Uterus (tissue), 4 donors: ENCODE results near the gene DTNA. TPM values are rescaled to one million over a fixed set of nuclear protein-coding genes. Genes with fewer than 3 reads are reported as not detected.

Experiments used
- DNase-seq, 2 donors: peaks; one replicate each; pipeline ENCODE4 v3.0.0-alpha.2; 2019 to 2020
- H3K27ac ChIP-seq, 2 donors: fragments of 200-600 bp; sonication (generic); 1 replicate in 1 of 2; 2 replicates in 1 of 2; pipeline ENCODE4 v1.5.1; 2016 to 2018
- H3K27me3 ChIP-seq, 2 donors: fragments of 200-600 bp; sonication (generic); one replicate each; pipeline ENCODE4 v1.5.1; 2018 to 2019; ENCODE audit warnings: control low read depth in 1 of 2
- H3K36me3 ChIP-seq, 2 donors: fragments of 200-600 bp; sonication (generic); one replicate each; pipeline ENCODE4 v1.5.1; 2019; ENCODE audit warnings: control low read depth in 1 of 2
- H3K4me1 ChIP-seq, 2 donors: fragments of 200-600 bp; sonication (generic); one replicate each; pipeline ENCODE4 v1.5.1; 2018 to 2019; ENCODE audit warnings: control low read depth in 1 of 2
- H3K4me3 ChIP-seq, 2 donors: fragments of 200-600 bp; sonication (generic); 1 replicate in 1 of 2; 2 replicates in 1 of 2; pipeline ENCODE4 v1.5.1; 2018 to 2019; ENCODE audit warnings: mild to moderate bottlenecking in 1 of 2
- H3K9me3 ChIP-seq, 2 donors: fragments of 200-600 bp; sonication (generic); one replicate each; pipeline ENCODE4 v1.5.1; 2019; ENCODE audit warnings: control low read depth in 1 of 2
- POLR2A ChIP-seq, 2 donors: fragments of 450-650 bp; IDR thresholded peaks; one replicate each; pipeline ENCODE4 v1.6.1; 2016; ENCODE audit warnings: antibody characterized with exemption in 2 of 2, mild to moderate bottlenecking in 1 of 2, moderate library complexity in 1 of 2
- intact Hi-C: fragments of 100-400 bp; cut with DNase I; formaldehyde crosslinking; loops from one replicate; pipeline ENCODE4 v1.15.1; 2023; ENCODE audit warnings: low total_unique reads
- total RNA-seq, 4 donors: library from RNA; depleted of rRNA in 3 of 4; stranded (reverse); fragments of >200 nt in 3 of 4; gene quantifications; one replicate each; pipeline versions ENCODE4 v1.1.0 to v1.2.4, GENCODE V29; 2014 to 2023
- TF ChIP-seq, protein P1 (sequence below), 4 experiments: fragments of 200-600 bp in 2 of 4; fragments of 450-650 bp in 2 of 4; sonication (generic) in 2 of 4; IDR thresholded peaks; one replicate each; pipeline ENCODE4 v1.5.1; 2016 to 2019; ENCODE audit warnings: antibody characterized with exemption in 4 of 4, mild to moderate bottlenecking in 2 of 4, moderate library complexity in 1 of 4
- donor health status: DM: yes; HTN: yes; CAD: no.

The DTNA gene
- total RNA-seq, 4 donors from 2014 or later, result 13.8 to 229 (median 43.0) TPM

DNA sequence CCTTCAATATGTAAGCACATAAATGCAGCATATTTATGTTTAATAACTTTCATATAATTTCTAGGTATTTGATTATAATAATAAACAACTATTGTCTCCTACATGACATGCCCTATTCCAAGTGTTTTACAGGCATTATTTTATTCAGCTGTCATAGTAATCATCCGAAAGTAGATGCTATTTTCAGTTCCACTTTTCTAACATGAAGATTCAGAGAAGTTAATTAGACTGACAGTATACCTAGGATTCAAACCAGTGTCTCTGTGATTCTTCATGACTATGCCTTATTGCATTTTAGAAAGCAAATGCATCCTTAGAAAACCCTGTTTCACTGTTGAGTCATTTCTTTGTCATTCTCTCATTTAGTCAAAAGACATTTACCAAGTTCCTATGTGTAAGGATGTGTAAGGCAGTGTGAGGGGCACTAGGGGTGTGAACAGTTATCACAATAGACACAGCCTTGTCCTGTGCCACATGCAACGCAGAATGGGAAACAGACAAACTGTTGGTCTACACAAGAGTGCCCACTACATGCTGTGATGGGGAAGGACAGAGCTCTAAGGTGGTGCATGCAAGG, 79.8 kb downstream of the DTNA start:
- Histone ChIP-seq H3K4me1 (no peaks in the 10 kb centered on the region), H3K4me3 (no peak overlapping the region), H3K27me3 (no peaks in the 10 kb centered on the region), H3K9me3 (no peaks in the 10 kb centered on the region), H3K27ac (no peak overlapping the region), H3K36me3 (no peaks in the 10 kb centered on the region)
- no peak for DNase-seq
- TF ChIP-seq, protein P1, sequence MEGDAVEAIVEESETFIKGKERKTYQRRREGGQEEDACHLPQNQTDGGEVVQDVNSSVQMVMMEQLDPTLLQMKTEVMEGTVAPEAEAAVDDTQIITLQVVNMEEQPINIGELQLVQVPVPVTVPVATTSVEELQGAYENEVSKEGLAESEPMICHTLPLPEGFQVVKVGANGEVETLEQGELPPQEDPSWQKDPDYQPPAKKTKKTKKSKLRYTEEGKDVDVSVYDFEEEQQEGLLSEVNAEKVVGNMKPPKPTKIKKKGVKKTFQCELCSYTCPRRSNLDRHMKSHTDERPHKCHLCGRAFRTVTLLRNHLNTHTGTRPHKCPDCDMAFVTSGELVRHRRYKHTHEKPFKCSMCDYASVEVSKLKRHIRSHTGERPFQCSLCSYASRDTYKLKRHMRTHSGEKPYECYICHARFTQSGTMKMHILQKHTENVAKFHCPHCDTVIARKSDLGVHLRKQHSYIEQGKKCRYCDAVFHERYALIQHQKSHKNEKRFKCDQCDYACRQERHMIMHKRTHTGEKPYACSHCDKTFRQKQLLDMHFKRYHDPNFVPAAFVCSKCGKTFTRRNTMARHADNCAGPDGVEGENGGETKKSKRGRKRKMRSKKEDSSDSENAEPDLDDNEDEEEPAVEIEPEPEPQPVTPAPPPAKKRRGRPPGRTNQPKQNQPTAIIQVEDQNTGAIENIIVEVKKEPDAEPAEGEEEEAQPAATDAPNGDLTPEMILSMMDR (IDR thresholded peaks at IDR 0.05), result no peak
- no peak for TF ChIP-seq POLR2A (IDR thresholded peaks at IDR 0.05)
- intact Hi-C loops, result no loop called here

DNA sequence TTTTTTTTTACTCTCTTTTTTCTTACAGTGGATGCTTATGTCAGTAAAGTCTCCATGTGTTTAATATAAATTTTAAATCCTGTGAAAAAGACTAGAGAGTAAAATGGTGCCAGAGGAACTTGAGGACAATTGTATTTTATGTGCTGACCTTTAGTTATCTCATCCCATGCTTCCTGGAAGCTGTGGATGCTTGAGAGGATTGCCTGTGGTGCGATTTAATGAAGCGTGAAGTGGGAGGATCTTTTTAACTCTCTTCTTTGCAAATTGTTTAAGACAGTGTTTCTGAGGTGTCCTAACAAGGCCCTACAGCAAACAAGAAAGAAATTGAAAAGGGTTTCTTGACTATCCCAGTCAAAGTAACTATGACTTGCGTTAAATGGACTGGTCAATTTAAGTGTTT, 84.2 kb downstream of the DTNA start:
- Histone ChIP-seq H3K27me3 (no peaks in the 10 kb centered on the region), H3K36me3 (no peaks in the 10 kb centered on the region), H3K4me3 (no peak overlapping the region), H3K4me1 (no peaks in the 10 kb centered on the region), H3K9me3 (no peaks in the 10 kb centered on the region), H3K27ac (no peak overlapping the region)
- DNase-seq, result no peak
- intact Hi-C loops, result no loop called here
- TF ChIP-seq POLR2A (IDR thresholded peaks at IDR 0.05), result no peak
- TF ChIP-seq, protein P1 (IDR thresholded peaks at IDR 0.05), result no peak

DNA sequence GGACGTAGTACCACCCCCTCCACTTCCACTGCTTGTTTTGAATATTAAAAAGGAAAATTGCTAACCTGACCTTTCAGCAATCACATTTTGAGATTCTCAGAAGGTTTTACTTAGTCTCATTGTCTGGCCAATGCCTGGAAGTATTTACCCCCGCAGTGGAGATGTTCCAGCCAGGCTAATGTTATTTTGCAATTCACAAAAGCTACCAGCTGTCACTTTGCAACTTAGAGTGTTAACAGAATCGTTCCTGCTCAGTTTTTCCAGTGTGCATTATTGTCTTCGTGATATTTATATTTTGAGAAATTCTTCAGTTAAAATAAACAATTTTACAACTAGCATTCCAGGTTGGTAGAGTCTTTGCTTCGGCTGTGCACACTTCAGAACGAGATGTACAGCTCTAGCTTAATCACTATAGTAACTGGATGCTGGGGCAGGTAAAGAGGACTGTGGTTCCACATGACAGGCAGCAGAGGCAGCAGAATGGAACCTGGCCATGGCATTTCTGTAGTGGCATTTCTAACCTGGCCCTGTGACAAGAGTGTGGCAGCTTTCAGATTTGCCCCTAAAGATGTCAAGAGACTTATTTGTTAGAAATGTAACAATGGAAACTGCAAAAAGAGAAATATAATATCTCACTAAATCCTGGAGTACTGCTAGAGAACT, 85.1 kb downstream of the DTNA start:
- TF ChIP-seq, protein P1 (IDR thresholded peaks at IDR 0.05), result no peak
- TF ChIP-seq POLR2A (IDR thresholded peaks at IDR 0.05), result no peak
- Histone ChIP-seq H3K36me3 (no peaks in the 10 kb centered on the region), H3K27ac (no peak overlapping the region), H3K9me3 (no peaks in the 10 kb centered on the region), H3K4me3 (no peak overlapping the region), H3K4me1 (no peaks in the 10 kb centered on the region), H3K27me3 (no peaks in the 10 kb centered on the region)
- intact Hi-C loops, result no loop called here
- DNase-seq, result no peak

DNA sequence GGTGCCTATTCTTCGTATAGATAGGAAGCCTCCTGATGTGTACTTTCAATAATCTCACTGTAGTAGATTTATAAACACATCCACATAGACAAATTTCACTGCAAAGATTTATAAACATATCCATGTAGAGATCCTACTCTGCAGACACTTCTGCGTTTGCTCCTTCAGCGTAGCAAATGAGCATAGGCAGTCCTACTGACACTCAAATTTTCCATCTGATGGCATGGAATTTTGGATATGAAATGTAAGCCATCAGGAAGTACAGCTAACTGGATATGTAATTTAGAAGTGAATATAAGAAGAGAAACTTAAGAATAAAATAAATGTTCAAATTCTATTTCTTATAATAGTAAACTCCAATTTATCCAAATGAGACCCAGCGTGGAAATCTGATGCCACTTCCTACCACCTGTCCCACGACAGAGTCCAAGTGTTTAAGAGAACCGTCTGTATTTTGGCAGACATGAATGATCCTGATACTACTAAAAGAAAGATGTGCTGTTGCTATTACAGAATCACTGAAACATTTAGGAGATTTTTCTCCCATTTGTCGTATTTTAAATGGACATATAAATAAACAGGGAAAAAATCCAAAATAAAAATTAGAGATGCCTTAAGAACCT, 86.0 kb downstream of the DTNA start:
- Histone ChIP-seq H3K4me1 (no peaks in the 10 kb centered on the region), H3K9me3 (no peaks in the 10 kb centered on the region), H3K4me3 (no peak overlapping the region), H3K27me3 (no peaks in the 10 kb centered on the region), H3K27ac (no peak overlapping the region), H3K36me3 (no peaks in the 10 kb centered on the region)
- no peak for DNase-seq
- intact Hi-C loops, result no loop called here
- TF ChIP-seq, protein P1 (IDR thresholded peaks at IDR 0.05), result no peak
- TF ChIP-seq POLR2A (IDR thresholded peaks at IDR 0.05), result no peak

DNA sequence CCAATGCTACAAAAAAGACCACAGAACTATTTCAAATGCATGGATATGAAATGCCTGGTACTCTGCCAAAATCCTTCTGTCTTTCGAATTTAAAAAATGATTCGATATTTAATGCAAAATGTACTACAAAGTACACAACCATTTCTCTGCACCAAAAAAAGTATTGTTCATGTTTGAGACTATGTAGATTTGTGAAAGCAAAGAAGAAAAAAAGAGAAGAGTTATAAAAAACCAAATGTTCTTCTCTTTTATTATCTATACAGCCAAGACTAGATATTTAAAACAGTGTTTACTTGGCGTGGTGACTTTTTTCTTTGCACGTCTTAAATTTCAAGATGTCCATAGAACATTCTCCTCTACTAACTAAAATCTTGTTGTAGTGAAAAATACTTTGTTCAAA, 89.2 kb downstream of the DTNA start:
- H3K27ac ChIP-seq, result no peak overlapping the region
- no peak overlapping the region for H3K4me3 ChIP-seq
- intact Hi-C loops, result no loop called here
- TF ChIP-seq POLR2A (IDR thresholded peaks at IDR 0.05), result no peak
- TF ChIP-seq, protein P1 (IDR thresholded peaks at IDR 0.05), result no peak
- no peaks in the 10 kb centered on the region for H3K9me3 ChIP-seq
- H3K4me1 ChIP-seq, result no peaks in the 10 kb centered on the region
- no peaks in the 10 kb centered on the region for H3K27me3 ChIP-seq
- no peak for DNase-seq
- H3K36me3 ChIP-seq, result no peaks in the 10 kb centered on the region
